HG02884 (cell line): ENCODE data around the gene GAB1.
A peak's percentile ranks its signal among the peaks of the same experiment; 100 is the strongest.

ENCODE experiments used
- ATAC-seq: cut with Tn5 transposase; IDR thresholded peaks from one replicate; pipeline ENCODE4 v1.9.1; 2021; ENCODE audit warnings: mild to moderate bottlenecking, moderate library complexity; ENCODE audit not compliant: unreplicated experiment

Gene GAB1

DNA sequence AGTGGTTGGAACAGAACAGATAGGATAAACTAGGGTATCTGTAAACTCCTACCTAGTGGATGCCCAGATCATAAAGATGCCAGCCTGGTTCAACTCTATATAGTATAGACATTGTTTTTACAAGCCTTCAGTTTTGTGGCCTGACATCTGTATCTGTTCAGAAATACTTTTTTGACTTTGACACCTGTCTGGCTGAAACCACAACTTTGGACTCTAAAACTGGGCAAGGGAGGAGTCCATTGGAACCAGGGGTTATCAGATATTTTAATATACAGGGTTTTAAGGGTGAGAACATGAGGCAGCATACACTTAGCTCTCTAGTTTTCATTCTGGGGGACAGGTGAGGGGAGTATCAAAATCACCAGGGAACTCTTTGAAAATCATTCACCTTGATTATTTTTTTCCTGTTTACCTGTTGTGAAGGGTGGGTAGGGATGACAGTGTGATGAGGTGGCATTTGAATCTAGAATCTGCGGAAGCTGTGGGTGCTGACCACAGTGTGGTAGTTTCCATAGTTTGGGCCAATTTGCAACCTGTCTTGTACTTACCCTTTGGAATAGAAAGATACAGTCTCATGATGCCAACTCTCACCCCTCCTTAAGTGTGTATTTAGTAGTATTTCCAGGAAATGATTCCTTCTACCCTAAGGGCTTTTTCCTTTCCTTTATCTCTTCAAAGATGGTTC lies 20.6 kb downstream of the GAB1 start:
- no peak for ATAC-seq

GRCh38 chr4:143358419-143358818 lies 21.7 kb downstream of the GAB1 start:
- ATAC-seq, result no peak

DNA sequence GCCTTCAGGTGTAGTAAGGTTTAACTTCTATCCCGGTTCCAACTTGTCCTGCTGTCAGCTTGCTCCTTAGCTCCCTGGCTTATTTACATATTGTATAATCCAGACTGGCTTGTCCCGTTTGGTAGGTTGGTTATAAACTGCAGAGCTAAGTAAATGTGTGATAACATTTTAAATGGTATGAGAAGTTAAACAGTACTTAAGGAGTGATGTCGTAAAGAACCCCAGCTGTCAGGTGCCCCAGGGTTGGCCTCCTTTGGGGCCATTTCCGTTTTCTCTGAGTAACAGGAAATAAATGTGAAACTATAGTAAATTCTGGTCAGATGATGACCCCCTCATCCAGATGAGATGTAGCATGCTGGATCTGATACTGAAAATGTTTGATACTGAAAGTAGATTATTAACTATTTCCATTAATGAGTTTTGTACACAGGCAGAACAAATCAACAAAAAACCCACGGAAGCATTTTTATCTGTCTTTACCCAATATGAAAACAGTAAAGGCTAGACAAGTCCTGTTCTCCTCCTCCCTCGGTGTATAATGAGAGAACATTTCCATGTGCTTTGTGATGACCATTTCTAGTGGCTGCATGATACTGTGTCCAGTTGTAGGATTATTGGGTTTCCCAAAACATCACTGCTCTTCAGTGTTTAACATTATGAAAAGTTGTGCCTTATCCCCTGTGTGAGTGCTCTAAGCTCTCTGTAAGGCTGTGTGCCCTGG lies 22.4 kb downstream of the GAB1 start:
- peak; percentile 70 for ATAC-seq

DNA sequence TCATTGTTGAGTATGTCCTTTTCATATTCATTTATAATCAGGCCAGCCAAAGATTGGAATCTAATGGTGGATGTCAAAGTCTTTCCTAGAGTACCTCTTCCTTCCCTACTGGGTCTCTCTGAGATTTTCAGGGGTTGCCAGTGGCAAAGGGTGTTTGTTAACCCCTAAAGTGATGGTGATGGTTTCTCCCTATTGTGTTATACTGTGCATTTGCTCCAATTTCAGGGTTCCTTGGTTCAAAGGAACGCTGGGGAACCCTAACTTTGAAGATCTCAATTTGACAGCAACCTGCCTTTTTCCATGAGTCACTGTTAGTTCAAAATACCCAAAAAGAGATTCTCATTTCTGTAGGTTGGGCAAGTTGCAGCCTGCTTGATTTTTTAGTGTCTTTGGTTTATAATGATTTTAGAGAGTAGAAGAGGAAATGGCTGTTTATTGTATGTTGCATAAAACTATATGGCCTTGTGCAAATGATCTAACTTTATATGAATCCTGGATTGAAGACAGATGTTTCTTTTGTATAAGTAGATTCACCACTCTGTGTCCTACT lies 23.0 kb downstream of the GAB1 start:
- peak; percentile 3 for ATAC-seq

DNA sequence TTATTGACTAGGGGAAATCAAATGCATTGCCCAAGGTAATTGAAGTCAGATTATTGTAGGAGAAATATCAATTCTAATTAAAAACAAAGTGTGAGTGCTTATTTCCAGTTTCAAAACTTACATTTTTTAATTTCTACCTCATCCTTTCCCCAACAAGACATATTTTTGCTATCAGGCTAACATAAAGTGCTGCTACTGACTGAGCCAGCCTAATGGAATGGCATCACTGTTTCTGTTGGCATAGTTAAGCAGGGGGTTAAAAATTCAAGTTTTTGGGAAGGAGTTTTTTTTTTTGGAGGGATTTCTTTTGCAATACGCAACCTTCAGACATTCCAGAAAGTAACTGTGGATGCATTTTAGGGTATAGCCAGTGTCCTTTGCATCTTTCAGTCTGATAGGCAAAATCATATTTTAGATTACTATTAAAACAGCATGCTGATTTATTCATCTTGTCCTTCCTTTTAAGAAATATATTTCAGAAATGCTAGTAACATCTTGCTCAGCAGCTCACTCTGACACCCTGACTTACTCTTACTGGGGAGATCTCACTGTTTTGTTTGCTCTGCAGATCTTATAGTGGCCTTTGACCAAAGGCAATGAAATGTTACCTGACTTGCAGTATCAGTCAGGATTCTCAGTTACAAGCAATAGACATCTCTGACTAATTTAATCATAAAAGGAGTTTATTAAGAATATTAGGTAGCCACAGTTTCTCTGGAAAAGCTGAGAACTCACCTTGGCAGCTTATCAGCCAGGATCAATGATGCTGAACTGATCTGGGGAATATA lies 24.4 kb downstream of the GAB1 start:
- ATAC-seq, result no peak

- ATAC-seq, result no peak
Observed at GRCh38 chr4:143362349-143363046, 25.8 kb downstream of the GAB1 start.

GRCh38 chr4:143363332-143363731 lies 26.7 kb downstream of the GAB1 start:
- no peak for ATAC-seq

GRCh38 chr4:143364063-143364462 lies 27.4 kb downstream of the GAB1 start:
- ATAC-seq, result no peak

DNA sequence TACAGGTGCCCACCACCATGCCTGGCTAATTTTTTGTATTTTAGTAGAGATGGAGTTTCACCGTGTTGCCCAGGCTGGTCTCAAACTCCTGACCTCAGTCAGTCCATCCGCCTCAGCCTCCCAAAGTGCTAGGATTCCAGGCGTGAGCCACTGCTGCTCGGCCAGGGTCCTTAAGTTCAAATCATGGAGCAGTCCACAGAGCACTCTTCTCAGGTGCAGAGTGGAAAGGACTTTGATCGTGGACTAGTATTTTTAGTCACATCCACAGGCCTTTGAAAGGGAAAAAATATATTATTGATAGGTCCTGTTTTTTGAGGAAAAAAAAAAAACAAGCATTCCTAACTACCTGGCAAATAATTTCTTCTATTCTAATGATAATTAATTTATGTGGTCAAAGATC lies 31.2 kb downstream of the GAB1 start:
- ATAC-seq, result no peak

DNA sequence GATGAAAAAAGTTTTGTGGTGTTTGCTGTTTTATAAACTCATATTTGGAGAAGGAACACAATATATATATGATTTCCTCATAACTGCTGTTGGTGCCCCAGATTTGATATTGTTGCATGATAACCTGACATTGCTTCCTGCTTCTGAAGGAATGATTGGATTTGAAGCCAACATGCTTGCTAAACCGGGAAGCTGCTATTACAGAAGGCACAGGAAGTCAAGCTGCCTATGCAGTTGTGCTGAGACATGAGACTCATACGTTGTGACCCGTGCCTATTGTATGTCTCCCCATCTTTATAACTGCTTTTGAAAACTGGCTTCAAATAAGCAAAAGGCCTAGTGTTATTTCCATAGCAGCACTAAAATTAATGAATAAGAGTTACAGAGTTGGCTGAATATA lies 32.9 kb downstream of the GAB1 start:
- ATAC-seq, result no peak

DNA sequence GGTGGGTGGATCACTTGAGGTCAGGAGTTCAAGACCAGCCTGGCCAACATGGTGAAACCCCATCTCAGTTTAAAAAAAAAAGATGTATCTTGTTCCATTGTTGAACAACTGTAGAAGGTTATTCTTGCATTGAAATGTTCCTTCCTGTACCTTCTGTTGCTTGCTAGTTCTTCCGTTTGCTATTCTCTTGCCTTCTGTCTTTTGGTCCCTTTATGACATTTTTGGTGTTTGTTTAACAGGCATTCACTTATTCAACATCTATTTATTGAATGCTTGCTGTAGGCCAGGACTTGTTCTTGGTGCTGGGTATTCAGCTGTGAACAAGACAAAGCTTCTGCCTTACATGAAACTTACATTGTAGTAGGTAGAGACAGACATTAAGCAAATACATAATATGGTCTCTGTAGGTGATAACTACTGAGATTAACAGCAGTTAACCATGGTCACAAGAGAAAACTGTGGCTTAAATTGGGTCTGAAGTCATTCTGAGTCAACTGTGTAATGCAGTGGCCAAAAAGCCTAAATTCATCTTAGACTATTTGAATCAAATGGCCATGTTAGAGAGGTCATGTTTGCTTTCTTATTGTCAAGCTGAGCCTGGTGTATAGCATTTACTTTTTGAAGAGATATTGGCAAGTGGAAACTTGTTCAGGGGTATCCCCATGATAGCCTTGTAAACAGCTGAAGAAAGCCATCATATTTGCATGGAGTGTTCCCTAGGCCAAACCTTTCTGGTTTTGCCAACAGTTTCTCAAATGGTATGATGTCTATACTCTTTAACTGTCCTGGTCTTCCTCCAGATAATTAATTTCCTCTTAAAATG lies 35.6 kb downstream of the GAB1 start:
- peak; percentile 68 for ATAC-seq

DNA sequence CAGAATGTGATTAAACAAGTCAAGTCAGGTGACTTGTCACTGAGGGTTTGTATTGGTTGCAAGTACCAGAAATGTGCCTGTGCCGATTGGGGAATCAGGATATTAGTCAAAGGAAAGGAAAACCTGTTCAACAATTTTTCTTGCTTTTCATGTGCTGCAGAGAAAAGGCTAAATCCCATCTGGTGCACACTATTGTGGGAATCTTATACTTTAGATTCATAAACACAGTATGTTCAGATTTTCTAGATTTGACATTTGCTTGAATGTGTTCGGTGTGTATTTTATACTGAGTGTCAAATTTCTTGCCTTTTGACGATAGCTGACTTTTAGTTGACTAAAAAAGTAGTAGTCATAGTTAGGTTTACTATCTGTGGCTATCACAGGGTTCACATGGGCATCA lies 37.6 kb downstream of the GAB1 start:
- no peak for ATAC-seq

DNA sequence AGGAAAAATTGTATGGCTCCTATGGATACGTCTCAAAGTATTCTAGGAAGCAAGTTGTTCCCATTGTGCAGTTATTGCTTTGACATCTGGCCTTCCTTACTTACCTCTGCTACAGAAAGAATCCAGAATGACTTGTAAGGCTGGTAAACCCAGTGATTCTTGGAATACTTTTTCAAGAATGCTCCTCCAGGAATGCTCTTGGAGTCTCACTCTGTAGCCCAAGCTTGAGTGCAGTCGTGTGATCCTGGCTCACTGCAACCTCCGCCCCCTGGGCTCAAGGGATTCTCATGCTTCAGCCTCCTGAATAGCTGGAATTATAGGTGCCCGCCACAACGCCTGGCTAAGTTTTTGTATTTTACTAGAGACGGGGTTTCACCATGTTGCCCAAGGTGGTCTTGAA lies 38.1 kb downstream of the GAB1 start:
- no peak for ATAC-seq

- ATAC-seq, result peak; percentile 31
Observed at GRCh38 chr4:143375326-143376073, 38.8 kb downstream of the GAB1 start.

DNA sequence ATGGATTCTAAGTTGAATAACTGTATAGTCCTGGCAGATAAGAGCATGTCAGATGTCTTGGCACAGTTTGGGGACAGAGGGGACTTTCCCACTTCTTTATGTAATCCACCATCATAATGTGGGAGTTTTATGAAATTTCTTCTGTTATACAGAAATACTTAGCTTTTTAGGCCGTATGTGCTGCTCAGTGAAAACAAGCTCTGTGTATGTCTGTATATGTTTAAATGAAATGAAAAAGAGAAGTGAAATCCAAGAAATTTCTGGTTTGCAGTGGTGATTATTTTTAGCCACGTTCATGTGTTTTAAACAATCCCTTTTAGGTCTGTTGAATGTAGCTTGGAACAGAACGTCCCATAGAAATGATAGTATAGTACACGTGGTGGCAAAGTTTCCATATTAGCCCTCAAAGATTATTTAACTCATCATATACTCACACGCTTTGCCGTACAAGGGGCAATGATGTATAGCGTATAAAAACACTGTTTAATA lies 41.0 kb downstream of the GAB1 start:
- peak; percentile 55 for ATAC-seq

DNA sequence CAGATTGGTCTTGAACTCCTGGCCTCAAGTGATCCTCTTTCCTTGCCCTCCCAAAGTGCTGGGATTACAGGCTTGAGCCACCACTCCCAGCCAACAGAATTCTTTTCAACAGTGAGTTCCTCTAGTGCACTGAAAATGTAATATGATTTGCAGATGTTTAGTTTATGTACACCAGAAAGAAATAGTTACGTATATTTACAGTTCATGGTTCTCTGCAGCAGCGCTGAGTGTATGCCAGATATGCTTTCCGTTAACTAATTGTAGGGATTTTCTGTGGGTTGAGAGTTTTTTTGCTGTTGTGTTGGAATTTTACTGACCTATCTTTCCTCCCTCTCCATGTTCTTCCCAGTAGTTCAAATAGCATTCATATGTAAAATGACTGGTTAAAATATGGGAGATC lies 44.0 kb downstream of the GAB1 start:
- no peak for ATAC-seq

DNA sequence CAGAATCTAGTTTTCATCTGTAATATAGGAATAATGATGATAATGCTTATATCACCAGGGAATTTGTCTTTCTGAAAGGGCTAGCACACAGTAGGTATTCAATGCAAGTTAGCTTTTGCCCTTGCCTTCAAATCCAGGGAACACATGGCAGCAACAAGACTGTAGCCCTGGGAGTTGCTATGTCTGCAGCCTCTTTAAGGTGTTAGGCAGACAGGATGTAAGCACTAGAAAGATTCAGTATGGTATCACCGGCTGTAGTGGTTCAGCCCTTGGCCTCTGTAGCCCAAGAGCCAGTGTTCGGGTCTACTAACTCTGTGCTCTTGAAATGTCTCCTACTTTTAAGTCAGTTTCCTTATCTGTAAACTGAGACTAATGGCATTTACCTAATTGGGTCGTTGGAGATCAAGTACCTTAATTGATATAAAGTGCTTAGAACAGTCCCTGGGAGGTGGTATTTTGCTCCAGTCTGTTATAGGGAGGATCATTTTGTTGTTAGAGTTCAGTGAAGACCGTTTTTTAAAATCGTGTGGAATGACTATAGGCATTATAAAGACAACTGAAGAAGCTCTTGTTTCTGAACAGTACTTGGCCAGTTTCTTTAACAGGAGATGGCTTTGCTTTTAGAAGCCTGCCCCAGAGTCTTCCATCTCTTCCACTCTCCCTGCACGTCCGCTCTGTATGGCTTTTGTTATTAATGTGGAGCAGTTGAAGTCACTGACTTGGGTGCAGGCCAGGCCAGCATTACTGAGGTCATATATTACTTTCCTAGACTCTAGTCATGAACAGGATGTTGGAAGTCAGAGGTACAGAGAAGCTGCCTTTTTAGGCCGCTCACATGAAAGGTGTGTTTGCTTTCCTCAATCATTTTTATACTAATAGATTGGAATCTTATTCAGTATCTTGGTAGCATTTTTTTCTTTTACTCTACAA lies 44.8 kb downstream of the GAB1 start:
- ATAC-seq, result peak; percentile 43

DNA sequence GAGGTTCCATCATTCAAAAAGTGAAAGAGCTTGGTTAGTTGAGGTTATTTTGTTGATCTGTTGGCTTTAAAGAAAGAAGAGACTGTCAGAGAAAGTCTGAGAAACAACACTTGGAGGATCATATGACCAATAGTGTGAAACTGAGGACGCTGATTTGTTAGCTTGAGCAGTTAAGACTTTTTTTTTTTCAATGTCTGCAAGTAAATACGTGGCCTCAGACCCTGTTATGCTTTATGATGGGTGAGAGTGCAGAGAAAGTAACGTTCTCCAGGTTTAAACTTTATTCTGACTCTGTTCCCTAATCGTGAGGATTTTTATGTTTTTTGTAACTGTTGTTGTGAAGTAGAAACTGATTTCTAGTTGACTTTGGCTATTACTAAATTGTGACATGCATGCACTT lies 45.9 kb downstream of the GAB1 start:
- no peak for ATAC-seq
